C4-2B (cell line): ENCODE results near the gene PPP2R1B.

Experiments used
- CTCF ChIP-seq: fragments of 450-650 bp; conservative IDR thresholded peaks from 2 replicates; pipeline ENCODE4 v1.5.1; 2017; ENCODE audit warnings: mild to moderate bottlenecking
- ZFX ChIP-seq: fragments of 450-650 bp; IDR thresholded peaks from 2 replicates; pipeline ENCODE4 v1.6.1; 2017

- TF ChIP-seq CTCF (no peak), ZFX (no peak)
Measured at GRCh38 chr11:111693224-111693937, 72.8 kb downstream of the PPP2R1B start.
